Endodermal cell (in vitro differentiated cells): Measurements from ENCODE around the gene RBM15. TPM values are rescaled to one million over a fixed set of nuclear protein-coding genes. Genes with fewer than 3 reads are reported as not detected.

Experiments used
- DNase-seq: peaks from one replicate; pipeline ENCODE4 v3.0.0-alpha.2; 2017
- H3K27ac ChIP-seq: 2 replicates; pipeline ENCODE4 v1.5.1; 2013; ENCODE audit warnings: mild to moderate bottlenecking, low read depth, low read length, moderate library complexity
- H3K27me3 ChIP-seq: 2 replicates; pipeline ENCODE4 v1.6.1; 2013; ENCODE audit warnings: mild to moderate bottlenecking, low read length, moderate library complexity; ENCODE audit not compliant: insufficient read depth, control insufficient read depth, poor library complexity, severe bottlenecking
- H3K36me3 ChIP-seq: 2 replicates; pipeline ENCODE4 v1.7.0; 2013; ENCODE audit warnings: mild to moderate bottlenecking, low read length, moderate library complexity; ENCODE audit not compliant: control insufficient read depth, insufficient read depth
- H3K4me1 ChIP-seq: one replicate; pipeline ENCODE4 v1.7.0; 2013; ENCODE audit warnings: low read length; ENCODE audit not compliant: control insufficient read depth, insufficient read depth
- H3K4me3 ChIP-seq: 2 replicates; pipeline ENCODE4 v1.5.1; 2013; ENCODE audit warnings: mild to moderate bottlenecking, low read length, moderate library complexity
- H3K9ac ChIP-seq: 2 replicates; pipeline ENCODE4 v1.6.1; 2013; ENCODE audit warnings: mild to moderate bottlenecking, low read length, moderate library complexity; ENCODE audit not compliant: poor library complexity, severe bottlenecking; ENCODE audit errors: extremely low read depth
- H3K9me3 ChIP-seq: 2 replicates; pipeline ENCODE4 v1.6.1; 2013; ENCODE audit warnings: mild to moderate bottlenecking, low read length, moderate library complexity; ENCODE audit not compliant: control insufficient read depth
- H3K27ac Mint-ChIP-seq: 2 replicates; pipeline ENCODE4 v1.8.0; 2020; ENCODE audit warnings: mixed read lengths
- H3K27me3 Mint-ChIP-seq: 2 replicates; pipeline ENCODE4 v1.8.0; 2021; ENCODE audit warnings: mild to moderate bottlenecking, mixed read lengths; ENCODE audit not compliant: insufficient read depth
- H3K36me3 Mint-ChIP-seq: 2 replicates; pipeline ENCODE4 v1.8.0; 2020; ENCODE audit warnings: low read depth, mixed read lengths
- H3K4me1 Mint-ChIP-seq: 2 replicates; pipeline ENCODE4 v1.8.0; 2020; ENCODE audit warnings: mixed read lengths
- H3K4me3 Mint-ChIP-seq: 2 replicates; pipeline ENCODE4 v1.8.0; 2020; ENCODE audit warnings: mild to moderate bottlenecking, moderate library complexity, mixed read lengths
- H3K9me3 Mint-ChIP-seq: 2 replicates; pipeline ENCODE4 v1.8.0; 2020; ENCODE audit warnings: mild to moderate bottlenecking, mixed read lengths
- CTCF ChIP-seq: fragments of 200-600 bp; sonication (generic); conservative IDR thresholded peaks from 2 replicates; pipeline ENCODE4 v1.5.0; 2021; ENCODE audit warnings: antibody characterized with exemption, mild to moderate bottlenecking
- WGBS, 2 experiments: methylation state at CpG; one replicate each; pipeline versions ENCODE4 v1.1.5 to v1.1.7; 2013; ENCODE audit warnings: missing lambda C conversion rate in 2 of 2, mixed read lengths in 1 of 2; ENCODE audit not compliant: insufficient coverage in 1 of 2, insufficient read length in 1 of 2; 5-methylcytosine and 5-hydroxymethylcytosine counted together
- total RNA-seq, 2 donors: library from RNA; stranded (reverse); fragmentation: NEBNext Ultra II Directional in 1 of 2; extraction: Animal tissue kit (Norgen Biotek cat#: 25700) in 1 of 2; gene quantifications; 2 replicates in 1 of 2; 3 replicates in 1 of 2; pipeline ENCODE4 v1.2.1, GENCODE V29; 2021

The RBM15 gene
- total RNA-seq, 2 donors from 2014 or later: 42.0 to 54.2 TPM

DNA sequence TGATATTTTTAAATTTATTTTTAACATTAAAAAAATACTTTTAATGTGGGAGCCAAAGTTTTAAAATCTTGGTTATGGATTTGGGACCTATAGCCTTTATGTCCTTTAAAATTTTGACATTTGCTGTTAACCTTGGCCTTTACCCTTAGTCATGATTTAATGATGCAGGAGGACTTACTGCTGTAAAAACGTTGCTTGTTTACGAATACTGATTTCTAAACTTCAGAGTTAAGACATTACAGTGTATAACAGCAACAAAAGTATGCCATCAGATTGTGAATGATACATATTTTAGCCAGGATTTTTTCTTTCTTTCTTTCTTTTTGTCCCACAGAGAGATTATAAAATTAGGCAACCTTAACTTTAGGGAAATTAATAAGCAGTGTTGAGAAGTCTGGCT, 8.9 kb downstream of the RBM15 start:
- Mint-ChIP-seq H3K4me1 (peaks cover 41% of the 10 kb centered on the region), H3K27me3 (no peaks in the 10 kb centered on the region), H3K27ac (no peak overlapping the region), H3K4me3 (no peak overlapping the region), H3K36me3 (peaks cover 19% of the 10 kb centered on the region), H3K9me3 (no peaks in the 10 kb centered on the region)
- H3K27ac ChIP-seq: no peak overlapping the region
- H3K4me1 ChIP-seq: peaks cover 16% of the 10 kb centered on the region
- no peak for TF ChIP-seq CTCF
- peak overlapping the region; percentile 64 for H3K4me3 ChIP-seq
- 80 to 83% methylated on average over 2 of the region's 2 CpGs for WGBS, 2 experiments
- no peaks in the 10 kb centered on the region for H3K9me3 ChIP-seq
- no peak for DNase-seq
- H3K9ac ChIP-seq: no peak overlapping the region
- H3K36me3 ChIP-seq: peaks cover 66% of the 10 kb centered on the region
- no peaks in the 10 kb centered on the region for H3K27me3 ChIP-seq

DNA sequence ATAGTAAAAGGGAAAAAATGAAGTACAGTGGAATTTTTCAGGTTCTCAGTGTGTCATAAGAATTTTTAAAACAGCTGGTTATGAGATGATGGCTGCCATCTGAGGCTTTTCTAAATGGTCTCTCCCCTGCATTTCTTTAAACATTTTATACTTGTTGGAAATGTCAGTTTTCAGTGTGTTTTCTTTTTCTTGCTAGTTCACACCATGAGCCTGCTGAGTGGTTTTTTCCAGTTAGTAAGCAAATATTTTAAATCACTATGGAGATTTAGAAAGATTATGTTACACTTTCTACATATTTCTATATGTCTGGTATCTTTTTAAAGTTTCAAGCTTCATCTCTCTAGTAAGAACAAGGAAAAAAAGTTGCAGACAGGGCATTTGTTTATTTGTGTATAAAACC, 9.6 kb downstream of the RBM15 start:
- no peak overlapping the region for H3K27ac ChIP-seq
- no peak overlapping the region for H3K27ac Mint-ChIP-seq
- TF ChIP-seq CTCF: no peak
- no peaks in the 10 kb centered on the region for H3K9me3 ChIP-seq
- peaks cover 12% of the 10 kb centered on the region for H3K36me3 Mint-ChIP-seq
- H3K4me1 ChIP-seq: peaks cover 15% of the 10 kb centered on the region
- H3K9ac ChIP-seq: peak overlapping the region; percentile 4
- H3K27me3 Mint-ChIP-seq: no peaks in the 10 kb centered on the region
- no peaks in the 10 kb centered on the region for H3K27me3 ChIP-seq
- DNase-seq: no peak
- H3K4me1 Mint-ChIP-seq: peaks cover 34% of the 10 kb centered on the region
- H3K9me3 Mint-ChIP-seq: no peaks in the 10 kb centered on the region
- no peak overlapping the region for H3K4me3 Mint-ChIP-seq
- peaks cover 59% of the 10 kb centered on the region for H3K36me3 ChIP-seq
- H3K4me3 ChIP-seq: peak overlapping the region; percentile 64

GRCh38 chr1:110350360-110350759, 11.2 kb downstream of the RBM15 start:
- H3K27ac ChIP-seq: no peak overlapping the region
- H3K27me3 Mint-ChIP-seq: no peaks in the 10 kb centered on the region
- no peaks in the 10 kb centered on the region for H3K9me3 Mint-ChIP-seq
- no peak for TF ChIP-seq CTCF
- peaks cover 45% of the 10 kb centered on the region for H3K36me3 ChIP-seq
- H3K27me3 ChIP-seq: no peaks in the 10 kb centered on the region
- DNase-seq: no peak
- H3K27ac Mint-ChIP-seq: no peak overlapping the region
- H3K4me3 ChIP-seq: peak overlapping the region; percentile 41
- no peaks in the 10 kb centered on the region for H3K9me3 ChIP-seq
- H3K36me3 Mint-ChIP-seq: peaks cover 9% of the 10 kb centered on the region
- peaks cover 12% of the 10 kb centered on the region for H3K4me1 ChIP-seq
- peaks cover 28% of the 10 kb centered on the region for H3K4me1 Mint-ChIP-seq
- WGBS, 2 experiments: 93 to 100% methylated on average over 2 of the region's 2 CpGs
- no peak overlapping the region for H3K9ac ChIP-seq
- H3K4me3 Mint-ChIP-seq: no peak overlapping the region
